Measurements from ENCODE around the gene ELMO1.

DNA sequence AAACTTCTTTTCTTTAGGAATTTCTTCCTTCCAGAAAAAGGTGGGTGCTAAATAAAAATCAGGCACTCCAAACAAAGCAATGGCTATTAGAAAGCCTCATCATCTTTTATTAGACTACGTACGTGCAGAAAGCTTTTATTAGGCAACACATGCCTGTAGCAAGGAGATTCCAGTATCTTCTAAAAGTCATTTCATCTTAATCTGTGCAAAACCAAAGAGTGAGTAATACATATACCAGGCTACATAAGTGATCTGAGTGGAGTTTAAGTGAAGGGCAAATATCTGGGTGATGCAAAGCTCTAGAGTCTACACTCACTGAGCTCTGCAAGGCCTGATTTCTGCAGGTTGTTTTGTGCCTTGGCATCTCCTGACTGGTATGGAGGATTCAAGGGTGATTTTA is 231.7 kb downstream of the ELMO1 start:
- TF ChIP-seq POLR2A (IDR thresholded peaks at IDR 0.05; ENCODE audit: low read depth, low read length) (no peak), TAF1 (IDR thresholded peaks at IDR 0.05; ENCODE audit: borderline replicate concordance, low read depth, low read length) (no peak), POLR2AphosphoS5 (IDR thresholded peaks at IDR 0.05; ENCODE audit: low read depth, low read length) (no peak)

Measured in GM12892 (cell line).